NCI-H82 treated with DMSO at 0.1 percent for 48 hours (cell line): ENCODE results near the gene FIGN.

ENCODE experiments used
- DNase-seq: peaks from one replicate; lab custom pipeline; 2025; ENCODE audit not compliant: unreplicated experiment; lab: John Stamatoyannopoulos, UW

The FIGN gene

DNA sequence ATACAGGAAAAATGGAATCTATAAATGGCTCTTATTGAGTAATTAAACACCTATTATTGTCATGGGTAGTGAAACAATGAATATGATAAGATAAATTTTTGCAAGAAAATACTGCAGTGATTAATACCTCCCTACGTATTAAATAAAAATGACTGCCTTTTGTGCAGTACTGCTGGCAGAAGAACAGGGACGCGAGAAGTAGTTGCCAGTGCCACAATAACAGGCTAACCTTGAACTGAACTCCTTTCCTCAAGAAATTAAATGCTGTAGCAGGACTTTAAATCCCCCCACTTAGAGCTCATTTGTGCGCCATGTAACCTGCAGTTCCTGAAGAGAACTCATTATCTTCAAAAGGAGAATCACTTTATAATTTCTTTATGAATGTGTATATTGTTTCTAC is 24.6 kb downstream of the FIGN start:
- no peak for DNase-seq

GRCh38 chr2:163709270-163709669 is 26.5 kb downstream of the FIGN start:
- DNase-seq = no peak

- DNase-seq = no peak
Measured at GRCh38 chr2:163708265-163708664, 27.5 kb downstream of the FIGN start.

- DNase-seq = no peak
Measured at GRCh38 chr2:163703386-163703785, 32.4 kb downstream of the FIGN start.

- no peak for DNase-seq
Measured at GRCh38 chr2:163701399-163702195, 34.2 kb downstream of the FIGN start.

GRCh38 chr2:163698857-163699256 is 37.0 kb downstream of the FIGN start:
- DNase-seq = no peak

DNA sequence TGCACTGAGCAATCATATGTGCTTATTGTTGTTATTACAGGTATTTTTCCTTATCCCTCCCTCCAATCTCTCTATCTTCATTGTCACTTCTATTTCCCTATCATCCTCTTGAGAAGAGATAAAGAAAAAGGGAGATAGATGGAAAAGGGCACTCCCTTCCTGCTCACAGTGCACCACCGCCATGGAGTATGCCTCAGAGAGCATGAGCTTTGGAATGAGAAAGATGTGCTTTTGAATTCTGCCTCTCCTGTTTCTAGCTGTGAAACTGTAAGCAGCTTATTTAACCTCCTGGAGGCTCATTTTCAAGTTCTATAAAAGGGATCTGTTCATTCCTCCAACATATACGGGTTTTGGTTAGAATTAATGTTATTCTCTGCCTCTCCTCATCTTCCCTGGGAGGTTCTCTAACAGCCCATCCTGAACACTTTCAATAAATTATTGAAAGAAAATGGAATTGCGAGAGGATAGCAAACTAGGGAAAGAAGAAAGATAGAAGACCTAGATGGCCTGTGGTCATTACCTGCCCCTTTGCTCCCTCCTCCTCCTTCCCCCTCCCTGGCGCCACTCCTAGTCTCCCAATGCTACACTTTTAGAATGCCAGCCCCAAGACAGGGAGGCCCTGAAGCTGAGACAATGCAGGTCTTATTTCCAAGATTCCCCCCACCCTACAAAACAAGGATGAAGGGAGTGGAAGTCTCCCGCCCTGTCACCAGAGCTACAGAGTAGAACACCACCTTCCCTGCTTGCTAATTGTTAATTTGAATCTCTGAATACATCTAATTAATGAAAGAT is 37.8 kb downstream of the FIGN start:
- DNase-seq = no peak

GRCh38 chr2:163697429-163697828 is 38.4 kb downstream of the FIGN start:
- DNase-seq = no peak

- no peak for DNase-seq
Measured at GRCh38 chr2:163693484-163693883, 42.3 kb downstream of the FIGN start.

- DNase-seq = no peak
Measured at GRCh38 chr2:163692611-163693482, 43.0 kb downstream of the FIGN start.

- DNase-seq = no peak
Measured at GRCh38 chr2:163692081-163692480, 43.7 kb downstream of the FIGN start.

- no peak for DNase-seq
Measured at GRCh38 chr2:163690896-163691295, 44.9 kb downstream of the FIGN start.

DNA sequence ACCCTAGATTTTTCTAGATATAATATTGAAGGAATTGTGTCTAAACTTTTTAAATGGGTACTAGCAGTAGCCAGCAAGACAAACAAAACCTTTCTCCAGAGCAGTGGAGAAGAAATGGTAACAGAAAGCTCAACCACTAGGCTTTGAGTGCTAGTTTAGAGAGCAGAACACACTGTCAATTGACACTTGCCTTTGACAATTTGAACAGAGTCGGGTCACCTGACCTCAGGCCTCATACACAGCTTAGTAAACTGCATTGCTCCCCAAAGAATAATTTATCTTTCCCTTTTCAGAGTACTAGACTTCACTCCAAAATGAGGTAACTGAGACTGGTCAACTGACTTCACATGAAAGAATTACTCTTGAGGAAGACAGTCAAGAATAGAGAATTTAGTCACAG is 48.6 kb downstream of the FIGN start:
- no peak for DNase-seq

DNA sequence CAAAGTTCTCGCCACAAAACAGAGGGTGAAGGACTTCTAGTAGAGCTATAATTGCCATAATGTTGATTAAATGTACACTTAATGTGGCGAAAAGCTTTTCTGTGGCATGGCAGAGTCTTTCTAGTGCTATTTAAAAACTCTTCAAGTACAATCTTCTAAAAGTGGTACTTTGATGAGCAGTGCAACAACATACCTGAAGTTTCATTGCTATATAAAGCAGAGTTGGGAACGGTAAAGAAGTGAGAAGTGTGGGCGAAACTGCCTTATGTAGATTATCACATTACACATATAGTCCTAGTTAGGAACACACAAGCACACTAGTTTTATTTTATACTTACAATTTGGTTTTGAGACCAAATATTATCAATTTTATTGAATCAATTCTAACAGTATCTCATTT is 49.5 kb downstream of the FIGN start:
- no peak for DNase-seq

DNA sequence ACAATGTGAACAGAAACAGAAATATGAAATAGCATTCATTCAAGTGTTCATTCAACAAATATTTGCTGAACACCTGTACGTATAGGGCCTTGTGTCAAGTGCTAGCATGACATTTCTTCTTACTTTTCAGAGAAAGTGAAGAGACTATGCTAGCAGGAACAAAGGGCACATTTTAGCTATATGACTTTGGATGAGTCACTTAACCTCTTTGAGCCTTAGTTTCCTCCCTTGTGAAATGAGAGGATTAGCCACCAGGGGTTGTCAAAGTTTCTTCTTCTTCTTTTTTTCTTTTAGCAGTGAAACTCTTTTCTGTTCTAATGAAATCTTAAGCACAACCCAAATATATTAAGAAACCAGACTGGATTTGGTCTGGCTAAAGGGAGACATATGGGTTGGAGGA is 53.1 kb downstream of the FIGN start:
- DNase-seq = no peak

DNA sequence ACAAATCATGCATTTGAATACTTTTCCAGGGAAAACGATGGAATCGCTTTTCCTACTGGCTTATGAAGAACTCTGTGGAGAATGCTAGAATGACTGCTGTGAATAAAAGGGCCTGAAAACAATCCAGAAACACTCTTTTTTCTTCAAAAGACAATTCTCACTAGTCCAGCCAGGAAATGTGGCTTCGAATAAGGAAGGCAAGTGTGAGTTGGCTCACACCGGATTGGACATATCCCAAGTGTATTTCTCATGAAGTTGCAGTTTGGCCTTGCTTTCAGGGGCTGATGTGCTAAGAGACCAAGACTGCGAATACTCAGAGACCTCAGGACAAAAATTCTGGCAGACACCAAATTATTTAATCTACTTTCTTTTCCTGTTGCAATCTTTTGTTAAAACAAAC is 54.1 kb downstream of the FIGN start:
- DNase-seq = no peak

DNA sequence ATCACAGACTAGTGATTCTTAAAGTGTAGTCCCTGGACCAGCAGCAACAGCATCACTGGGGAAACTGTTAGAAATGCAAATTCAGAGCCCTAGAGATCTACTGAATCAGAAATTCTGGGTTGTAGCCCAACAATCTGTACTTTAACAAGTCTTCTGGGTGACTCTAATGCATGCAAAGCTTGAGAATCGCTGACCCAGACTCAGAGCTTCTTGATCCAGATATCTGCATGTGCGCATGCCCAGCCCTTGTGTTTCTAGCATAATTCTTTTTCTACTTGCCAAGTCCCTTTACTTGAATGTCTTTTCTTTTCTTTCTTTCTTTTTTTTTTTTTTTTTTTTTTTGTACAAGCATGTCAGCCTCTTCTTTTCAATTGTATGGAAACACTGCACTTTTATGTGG is 60.4 kb downstream of the FIGN start:
- no peak for DNase-seq

DNA sequence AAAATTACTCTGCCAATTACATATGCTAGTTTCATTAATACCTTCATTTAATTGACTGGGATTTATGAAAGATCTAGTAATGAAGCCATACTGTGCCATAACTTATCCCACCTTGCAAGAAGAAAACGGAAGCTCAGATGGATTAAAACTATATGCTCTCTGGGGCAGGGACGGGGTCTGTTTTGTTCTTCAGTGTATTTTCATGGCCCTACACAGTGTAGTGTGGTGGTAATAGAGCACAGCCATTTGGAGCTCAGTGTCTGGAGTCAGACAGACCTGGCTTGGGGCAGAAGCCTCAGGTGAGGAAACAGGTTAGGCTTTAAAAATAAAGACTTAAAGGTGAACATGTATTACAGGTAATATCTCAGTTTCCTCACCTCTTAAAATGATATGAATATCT is 62.3 kb downstream of the FIGN start:
- DNase-seq = no peak

DNA sequence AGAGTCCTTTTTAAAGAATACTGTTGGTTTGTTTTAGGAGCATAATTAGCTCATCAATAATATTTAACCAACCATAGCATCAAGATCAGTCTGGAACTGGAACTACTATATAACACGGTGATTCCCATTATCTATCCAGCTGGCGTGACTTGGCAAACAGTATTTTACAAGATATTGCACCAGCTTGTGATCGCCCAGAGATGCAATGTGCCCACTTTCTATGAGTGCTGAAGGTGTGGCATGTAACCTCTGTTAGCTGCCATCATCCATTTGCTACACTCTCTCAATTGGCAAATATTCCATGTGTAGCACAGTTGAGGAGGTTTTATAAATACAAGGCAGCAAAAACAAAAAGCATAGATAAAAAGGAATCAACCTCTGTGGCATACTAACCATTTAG is 64.9 kb downstream of the FIGN start:
- DNase-seq = no peak

GRCh38 chr2:163669506-163669905 is 66.3 kb downstream of the FIGN start:
- no peak for DNase-seq

- no peak for DNase-seq
Measured at GRCh38 chr2:163667064-163667887, 68.5 kb downstream of the FIGN start.
